Spinal cord (tissue), 10 donors: ENCODE results near the gene C2orf72. TPM values are rescaled to one million over a fixed set of nuclear protein-coding genes. Genes with fewer than 3 reads are reported as not detected.

Experiments
- DNase-seq, 6 donors: peaks; one replicate each; pipeline versions ENCODE4 v3.0.0 to v3.0.0-alpha.2; 2013 to 2015; ENCODE audit warnings: low spot score in 6 of 6, low read depth in 4 of 6
- H3K27ac ChIP-seq: one replicate; pipeline ENCODE4 v1.5.1; 2013; ENCODE audit warnings: low read depth, low read length, control low read depth
- H3K27me3 ChIP-seq: one replicate; pipeline ENCODE4 v1.6.1; 2013; ENCODE audit warnings: low read length; ENCODE audit not compliant: control insufficient read depth, insufficient read depth
- H3K36me3 ChIP-seq: one replicate; pipeline ENCODE4 v1.6.1; 2013; ENCODE audit warnings: low read length; ENCODE audit not compliant: control insufficient read depth, insufficient read depth
- H3K4me1 ChIP-seq: one replicate; pipeline ENCODE4 v1.6.1; 2013; ENCODE audit warnings: low read length; ENCODE audit not compliant: control insufficient read depth, insufficient read depth
- H3K4me3 ChIP-seq: one replicate; pipeline ENCODE4 v1.5.1; 2013; ENCODE audit warnings: low read depth, low read length, control low read depth
- H3K9me3 ChIP-seq: one replicate; pipeline ENCODE4 v1.6.1; 2013; ENCODE audit warnings: low read length; ENCODE audit not compliant: control insufficient read depth, insufficient read depth
- WGBS: methylation state at CpG from one replicate; pipeline ENCODE4 v1.1.5; 2013; ENCODE audit warnings: missing lambda C conversion rate; ENCODE audit not compliant: insufficient coverage; 5-methylcytosine and 5-hydroxymethylcytosine counted together
- polyA plus RNA-seq, 2 donors: library from polyadenylated mRNA; unstranded; fragments of 120-200 nt; gene quantifications; one replicate each; pipeline ENCODE4 v1.2.1, GENCODE V29; 2013; ENCODE audit not compliant: insufficient read length in 2 of 2
- total RNA-seq, 2 donors: library from RNA; depleted of rRNA in 1 of 2; stranded (reverse); fragments of 120-200 nt in 1 of 2; fragments of >200 nt in 1 of 2; gene quantifications; one replicate each; pipeline versions ENCODE4 v1.2.3 to v1.2.4, GENCODE V29; 2013 to 2014
- donor health status: healthy.

C2orf72 gene
- total and polyA plus RNA-seq, 4 donors, result 23.0 to 67.6 (median 45.5) TPM

DNA sequence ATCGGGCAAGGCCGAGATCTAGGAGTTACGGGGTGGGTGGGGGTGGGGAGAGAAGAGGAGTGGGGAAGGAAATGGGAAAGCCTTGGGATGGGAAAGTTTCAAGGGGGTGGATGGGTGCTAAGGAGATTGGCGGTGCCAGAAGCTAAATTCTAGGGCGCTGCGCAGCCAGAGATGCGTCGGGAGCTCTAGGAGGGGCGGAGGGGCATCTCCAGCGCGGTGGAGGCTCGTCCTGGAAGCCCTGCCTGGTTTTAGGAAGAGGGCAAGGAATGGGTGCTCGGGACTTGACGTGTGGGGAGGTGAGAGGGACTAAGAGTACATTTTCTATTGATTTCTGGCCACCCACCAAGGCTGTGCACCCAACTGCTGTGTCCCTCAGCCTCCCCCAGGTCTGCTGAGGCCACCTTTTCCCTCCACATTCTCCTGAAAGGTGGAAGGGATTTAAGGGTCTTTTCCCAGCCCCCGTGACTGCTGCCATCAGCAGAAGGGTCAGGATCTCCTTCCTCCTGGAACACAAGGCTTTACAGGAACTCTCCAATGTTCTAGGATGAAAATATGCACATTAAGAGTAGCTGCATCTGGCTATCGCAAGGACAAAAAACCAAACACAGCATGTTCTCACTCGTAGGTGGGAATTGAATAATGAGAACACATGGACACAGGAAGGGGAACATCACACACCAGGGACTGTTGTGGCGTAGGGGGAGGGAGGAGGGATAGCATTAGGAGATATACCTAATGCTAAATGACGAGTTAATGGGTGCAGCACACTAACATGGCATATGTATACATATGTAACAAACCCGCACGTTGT lies 1.4 kb downstream of the C2orf72 start:
- Histone ChIP-seq H3K27ac (peak overlapping the region; percentile 52), H3K4me1 (peaks cover 12% of the 10 kb centered on the region), H3K36me3 (peaks cover 17% of the 10 kb centered on the region), H3K27me3 (peaks cover 8% of the 10 kb centered on the region), H3K4me3 (peak overlapping the region; percentile 59), H3K9me3 (no peaks in the 10 kb centered on the region)
- DNase-seq, result no peak
- 3% methylated on average over 12 of the region's 21 CpGs for WGBS

- no peak for DNase-seq
- H3K36me3 ChIP-seq, result peaks cover 20% of the 10 kb centered on the region
- no peaks in the 10 kb centered on the region for H3K9me3 ChIP-seq
- H3K4me3 ChIP-seq, result no peak overlapping the region
- peaks cover 12% of the 10 kb centered on the region for H3K4me1 ChIP-seq
- peaks cover 8% of the 10 kb centered on the region for H3K27me3 ChIP-seq
- no CpG with 5 or more reads among the region's 6 CpGs for WGBS
- H3K27ac ChIP-seq, result no peak overlapping the region
Observed at GRCh38 chr2:231039294-231039664, 2.0 kb downstream of the C2orf72 start.

DNA sequence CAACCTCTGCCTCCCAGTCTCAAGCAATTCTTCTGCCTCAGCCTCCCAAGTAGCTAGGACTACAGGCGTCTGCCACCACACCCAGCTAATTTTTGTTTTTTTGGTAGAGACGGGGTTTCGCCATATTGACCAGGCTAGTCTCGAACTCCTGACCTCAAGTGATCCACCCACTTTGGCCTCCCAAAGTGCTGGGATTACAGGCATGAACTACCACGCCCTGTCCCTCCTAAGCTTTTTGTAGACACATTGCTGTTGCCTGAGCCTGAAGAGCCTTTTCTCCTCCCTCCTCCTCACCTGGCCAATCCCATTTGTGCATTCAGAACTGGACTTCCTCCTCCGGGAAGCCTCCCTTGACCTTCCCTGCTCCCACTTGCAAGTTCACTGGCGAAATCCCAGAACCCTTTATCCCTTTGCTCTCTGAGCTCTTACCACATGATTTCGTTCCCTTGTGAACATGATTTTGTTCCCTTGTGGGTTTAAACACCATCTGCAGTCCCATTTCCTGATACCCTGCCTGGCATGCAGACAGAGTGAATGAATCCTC lies 2.6 kb downstream of the C2orf72 start:
- H3K27me3 ChIP-seq, result peaks cover 8% of the 10 kb centered on the region
- H3K9me3 ChIP-seq, result no peaks in the 10 kb centered on the region
- DNase-seq, result no peak
- H3K4me3 ChIP-seq, result no peak overlapping the region
- peaks cover 12% of the 10 kb centered on the region for H3K4me1 ChIP-seq
- peaks cover 21% of the 10 kb centered on the region for H3K36me3 ChIP-seq
- 82% methylated on average over 8 of the region's 8 CpGs for WGBS
- H3K27ac ChIP-seq, result no peak overlapping the region

GRCh38 chr2:231041061-231041689 lies 3.9 kb downstream of the C2orf72 start:
- Histone ChIP-seq H3K36me3 (peaks cover 21% of the 10 kb centered on the region), H3K4me3 (no peak overlapping the region), H3K4me1 (peaks cover 12% of the 10 kb centered on the region), H3K27me3 (peaks cover 4% of the 10 kb centered on the region), H3K9me3 (no peaks in the 10 kb centered on the region), H3K27ac (no peak overlapping the region)
- no peak for DNase-seq
- whole genome bisulfite sequencing, result 72% methylated on average over 8 of the region's 8 CpGs

DNA sequence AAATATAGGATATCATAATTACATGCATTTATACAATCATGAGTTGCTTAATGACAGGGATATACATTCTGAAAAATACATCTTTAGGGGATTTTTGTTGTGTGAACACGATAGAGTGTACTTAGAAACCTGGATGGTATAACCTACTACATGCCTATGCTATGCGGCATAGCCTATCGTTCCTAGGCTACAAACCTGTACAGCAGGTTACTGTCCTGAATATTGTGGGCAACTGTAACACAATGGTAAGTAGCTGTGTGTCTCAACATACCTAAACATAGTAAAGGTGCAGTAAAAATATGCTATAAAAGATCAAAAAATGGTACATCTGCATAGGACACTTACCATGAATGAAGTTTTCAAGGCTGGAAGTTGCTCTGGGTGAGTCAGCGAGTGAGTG lies 6.5 kb downstream of the C2orf72 start:
- H3K27me3 ChIP-seq, result peaks cover under 1% of the 10 kb centered on the region
- H3K4me3 ChIP-seq, result no peak overlapping the region
- peaks cover 26% of the 10 kb centered on the region for H3K4me1 ChIP-seq
- no peak for DNase-seq
- no peaks in the 10 kb centered on the region for H3K9me3 ChIP-seq
- peaks cover 38% of the 10 kb centered on the region for H3K36me3 ChIP-seq
- no CpG with 5 or more reads among the region's 4 CpGs for WGBS
- H3K27ac ChIP-seq, result no peak overlapping the region

DNA sequence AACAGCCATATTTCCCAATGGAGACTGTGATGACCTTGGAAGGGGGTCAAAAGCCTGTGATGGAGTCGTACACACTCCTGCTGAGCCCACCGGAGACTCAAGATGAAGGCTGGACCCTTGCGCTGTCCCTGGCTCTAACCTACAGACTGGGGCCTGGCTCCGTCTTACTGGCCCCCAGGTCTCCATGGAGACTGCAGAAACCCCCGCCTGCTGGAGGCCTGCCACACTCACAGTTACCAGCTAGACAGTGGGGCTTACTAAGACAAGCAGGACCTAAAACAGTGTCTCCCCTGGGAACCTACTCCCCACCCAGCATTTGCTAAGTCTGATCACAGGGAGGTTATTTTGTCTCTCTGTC lies 9.6 kb downstream of the C2orf72 start:
- WGBS, result 38% methylated on average over 5 of the region's 5 CpGs
- Histone ChIP-seq H3K27me3 (no peaks in the 10 kb centered on the region), H3K4me1 (peaks cover 48% of the 10 kb centered on the region), H3K36me3 (peaks cover 26% of the 10 kb centered on the region), H3K27ac (peak overlapping the region; percentile 88), H3K4me3 (no peak overlapping the region), H3K9me3 (no peaks in the 10 kb centered on the region)
- DNase-seq, result peak in 2 of 6 donors; percentile 42 to 62

DNA sequence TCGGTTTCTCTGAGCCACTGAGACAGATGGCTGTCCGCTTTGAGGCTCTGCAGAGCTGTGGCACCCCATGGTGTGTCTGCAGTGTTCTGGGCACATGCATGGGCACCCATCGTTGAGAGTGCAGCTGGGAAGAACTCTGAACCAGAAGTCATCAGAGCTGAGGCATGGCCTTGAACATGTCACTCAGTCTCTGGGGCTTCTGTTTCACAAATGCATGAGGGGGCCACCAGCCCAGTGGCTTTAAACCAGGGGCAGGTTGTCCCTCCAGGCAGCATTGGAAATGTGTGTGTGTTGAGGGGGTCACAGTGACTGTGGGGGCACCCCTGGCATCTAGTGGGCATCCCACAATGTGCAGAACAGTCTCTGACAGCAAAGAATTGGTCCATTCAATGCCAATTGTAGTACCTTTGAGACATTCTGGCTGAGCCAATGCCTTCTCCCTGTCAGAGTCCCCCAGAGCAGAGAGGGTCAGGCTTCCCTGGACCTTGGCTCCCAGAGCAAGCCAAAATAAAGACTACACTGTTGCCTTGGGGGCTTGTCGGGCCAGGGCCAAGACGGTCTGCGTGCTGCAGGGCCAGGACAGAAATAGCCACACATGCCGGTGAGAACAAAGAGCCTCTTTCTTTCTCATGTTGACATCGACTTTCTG lies 10.1 kb downstream of the C2orf72 start:
- Histone ChIP-seq H3K4me3 (no peak overlapping the region), H3K27me3 (no peaks in the 10 kb centered on the region), H3K27ac (peak overlapping the region; percentile 88), H3K4me1 (peaks cover 53% of the 10 kb centered on the region), H3K36me3 (peaks cover 23% of the 10 kb centered on the region), H3K9me3 (no peaks in the 10 kb centered on the region)
- WGBS, result 33% methylated on average over 8 of the region's 8 CpGs
- peak in 3 of 6 donors; percentile 78 to 90 (median 85) for DNase-seq

DNA sequence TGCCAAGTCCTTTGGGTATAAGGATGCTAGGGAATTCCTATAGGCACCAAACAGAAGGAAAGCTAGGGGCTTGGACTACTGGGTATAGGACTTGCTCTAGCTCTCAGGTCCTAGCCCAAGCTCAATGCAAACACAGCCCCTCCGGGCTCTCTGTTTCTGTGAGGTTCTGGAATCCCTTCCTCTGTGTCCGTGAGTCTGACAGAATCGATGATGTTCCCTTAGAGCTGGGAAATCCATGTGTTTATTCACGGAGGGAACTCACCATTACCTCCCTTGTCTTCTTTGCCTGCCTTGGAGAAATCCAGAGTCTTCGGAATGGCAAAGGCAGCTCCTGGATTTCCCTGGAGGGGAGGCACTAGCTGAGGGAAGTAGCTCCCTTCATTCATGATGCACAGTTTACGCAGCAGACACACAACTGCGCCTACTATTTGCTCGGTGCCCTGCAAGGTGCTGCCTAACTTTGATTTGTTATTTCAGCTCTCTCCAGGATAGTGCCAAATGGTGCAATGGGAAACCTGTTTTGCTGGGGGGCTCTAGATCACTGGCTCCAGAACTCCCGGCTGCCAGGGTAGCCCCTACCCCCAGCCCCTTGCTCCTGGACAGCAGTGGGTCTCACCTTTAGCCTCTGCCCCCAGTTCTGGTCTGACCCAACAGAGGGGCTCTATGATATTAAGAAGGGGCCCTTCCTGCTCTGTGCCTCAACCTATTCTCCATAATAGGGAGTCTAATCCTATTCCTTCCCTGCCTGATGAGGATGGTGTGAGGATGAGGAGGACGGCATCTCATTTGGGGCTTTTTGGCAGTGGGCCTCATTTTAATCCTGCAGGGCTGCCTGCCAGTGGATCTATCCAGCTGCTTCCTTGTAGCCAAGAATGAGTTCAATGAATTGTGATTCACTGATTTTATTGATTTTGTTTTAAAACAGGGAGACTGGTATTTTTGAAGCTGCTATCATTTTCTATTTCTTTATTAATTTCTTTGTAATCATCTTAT lies 10.9 kb downstream of the C2orf72 start:
- H3K36me3 ChIP-seq, result peaks cover 21% of the 10 kb centered on the region
- 61% methylated on average over 5 of the region's 10 CpGs for WGBS
- H3K27ac ChIP-seq, result peak overlapping the region; percentile 88
- H3K4me3 ChIP-seq, result no peak overlapping the region
- no peaks in the 10 kb centered on the region for H3K27me3 ChIP-seq
- DNase-seq, result peak in 2 of 6 donors; percentile 53 to 59
- peaks cover 61% of the 10 kb centered on the region for H3K4me1 ChIP-seq
- H3K9me3 ChIP-seq, result no peaks in the 10 kb centered on the region
